Measurements from ENCODE around the gene SRPK2.

Gene SRPK2

DNA sequence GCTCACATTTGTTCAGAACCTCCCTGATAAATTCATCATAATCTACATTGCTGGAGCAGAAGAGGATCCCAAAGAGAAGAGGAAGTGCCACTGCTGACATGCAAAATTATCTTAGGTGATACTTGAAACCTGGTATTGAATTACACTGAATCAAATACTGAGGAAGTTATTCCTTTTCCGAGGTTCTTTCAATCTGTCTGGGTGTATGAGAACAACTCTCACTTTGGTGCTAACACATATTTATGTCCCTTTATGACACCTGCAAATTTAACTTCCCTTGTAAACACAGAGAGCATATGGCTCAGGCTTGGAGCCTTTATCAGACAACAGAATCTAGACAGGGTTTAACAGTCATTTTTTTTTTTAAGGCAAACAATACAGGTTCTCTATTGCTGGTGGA lies 131.4 kb downstream of the SRPK2 start:
- H3K4me3 ChIP-seq (replicated peaks; ENCODE audit: low read depth, low read length), result no peak overlapping the region
- DNase-seq (ENCODE audit: extremely low read depth, low read depth), result no peak
- TF ChIP-seq, protein P1, sequence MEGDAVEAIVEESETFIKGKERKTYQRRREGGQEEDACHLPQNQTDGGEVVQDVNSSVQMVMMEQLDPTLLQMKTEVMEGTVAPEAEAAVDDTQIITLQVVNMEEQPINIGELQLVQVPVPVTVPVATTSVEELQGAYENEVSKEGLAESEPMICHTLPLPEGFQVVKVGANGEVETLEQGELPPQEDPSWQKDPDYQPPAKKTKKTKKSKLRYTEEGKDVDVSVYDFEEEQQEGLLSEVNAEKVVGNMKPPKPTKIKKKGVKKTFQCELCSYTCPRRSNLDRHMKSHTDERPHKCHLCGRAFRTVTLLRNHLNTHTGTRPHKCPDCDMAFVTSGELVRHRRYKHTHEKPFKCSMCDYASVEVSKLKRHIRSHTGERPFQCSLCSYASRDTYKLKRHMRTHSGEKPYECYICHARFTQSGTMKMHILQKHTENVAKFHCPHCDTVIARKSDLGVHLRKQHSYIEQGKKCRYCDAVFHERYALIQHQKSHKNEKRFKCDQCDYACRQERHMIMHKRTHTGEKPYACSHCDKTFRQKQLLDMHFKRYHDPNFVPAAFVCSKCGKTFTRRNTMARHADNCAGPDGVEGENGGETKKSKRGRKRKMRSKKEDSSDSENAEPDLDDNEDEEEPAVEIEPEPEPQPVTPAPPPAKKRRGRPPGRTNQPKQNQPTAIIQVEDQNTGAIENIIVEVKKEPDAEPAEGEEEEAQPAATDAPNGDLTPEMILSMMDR (IDR thresholded peaks at IDR 0.05; ENCODE audit: low read depth, low read length, missing control alignments), result no peak

GRCh38 chr7:105256761-105257231 lies 131.9 kb downstream of the SRPK2 start:
- no peak for DNase-seq (ENCODE audit: extremely low read depth, low read depth)
- TF ChIP-seq, protein P1 (IDR thresholded peaks at IDR 0.05; ENCODE audit: low read depth, low read length, missing control alignments), result no peak
- H3K4me3 ChIP-seq (replicated peaks; ENCODE audit: low read depth, low read length), result no peak overlapping the region

DNA sequence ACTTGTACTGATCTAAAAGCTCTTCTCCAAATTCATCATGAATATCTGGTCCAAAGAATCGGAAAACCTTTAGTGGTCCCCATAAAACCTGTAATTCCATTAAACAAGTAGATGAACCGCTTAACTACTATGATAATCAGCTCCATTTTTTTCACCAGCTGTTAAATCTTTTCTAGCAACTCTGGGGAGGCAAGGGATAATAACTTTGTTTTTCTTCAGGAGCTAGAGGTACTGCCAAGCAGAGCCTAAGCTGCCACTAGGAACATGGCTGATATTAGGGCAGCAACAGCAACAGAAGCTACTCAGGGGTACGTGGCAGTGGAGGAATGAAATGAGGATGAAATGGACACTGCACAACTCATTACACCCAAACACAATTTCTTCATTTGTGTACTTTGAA lies 138.0 kb downstream of the SRPK2 start:
- TF ChIP-seq, protein P1 (IDR thresholded peaks at IDR 0.05; ENCODE audit: low read depth, low read length, missing control alignments), result no peak
- no peak for DNase-seq (ENCODE audit: extremely low read depth, low read depth)
- H3K4me3 ChIP-seq (replicated peaks; ENCODE audit: low read depth, low read length), result no peak overlapping the region

DNA sequence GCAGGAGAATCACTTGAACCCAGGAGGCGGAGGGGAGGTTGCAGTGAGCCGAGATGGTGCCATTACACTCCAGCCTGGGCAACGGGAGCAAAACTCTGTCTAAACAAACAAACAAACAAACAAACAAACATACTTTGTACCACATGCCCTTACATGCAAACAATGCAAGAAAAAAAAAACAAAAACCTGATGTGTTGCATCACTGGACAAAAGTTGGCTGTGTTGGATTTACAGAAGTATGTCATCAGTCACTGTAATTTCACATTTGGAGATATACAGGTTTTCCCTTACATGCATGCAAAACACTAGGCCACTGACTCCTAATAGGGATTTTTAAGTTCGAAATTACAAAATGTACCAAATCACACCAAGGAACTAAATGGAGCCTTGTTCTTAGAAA lies 138.5 kb downstream of the SRPK2 start:
- DNase-seq (ENCODE audit: extremely low read depth, low read depth), result no peak
- TF ChIP-seq, protein P1 (IDR thresholded peaks at IDR 0.05; ENCODE audit: low read depth, low read length, missing control alignments), result no peak
- H3K4me3 ChIP-seq (replicated peaks; ENCODE audit: low read depth, low read length), result no peak overlapping the region

GRCh38 chr7:105249216-105249615 lies 139.5 kb downstream of the SRPK2 start:
- DNase-seq (ENCODE audit: extremely low read depth, low read depth), result no peak
- TF ChIP-seq, protein P1 (IDR thresholded peaks at IDR 0.05; ENCODE audit: low read depth, low read length, missing control alignments), result no peak
- no peak overlapping the region for H3K4me3 ChIP-seq (replicated peaks; ENCODE audit: low read depth, low read length)

DNA sequence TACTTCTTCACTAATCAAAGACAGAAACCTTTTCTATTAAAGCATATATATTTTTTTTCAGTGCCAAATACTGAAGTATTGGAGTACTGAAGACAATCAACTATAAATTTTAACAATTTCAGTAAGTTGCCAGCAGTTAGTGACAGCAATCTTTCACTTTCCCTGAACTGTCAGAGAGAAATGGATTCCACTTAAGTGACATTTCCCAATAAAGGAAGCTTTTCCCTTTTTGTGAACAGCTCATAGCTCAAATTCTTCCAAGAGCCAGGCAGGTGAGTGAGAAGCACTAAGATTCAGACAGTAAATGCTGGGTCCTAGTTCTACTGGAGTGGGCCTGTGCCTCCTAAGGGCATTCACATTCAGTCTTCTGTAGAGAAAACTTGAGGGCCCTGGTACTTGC lies 142.0 kb downstream of the SRPK2 start:
- no peak for DNase-seq (ENCODE audit: extremely low read depth, low read depth)
- TF ChIP-seq, protein P1 (IDR thresholded peaks at IDR 0.05; ENCODE audit: low read depth, low read length, missing control alignments), result no peak
- H3K4me3 ChIP-seq (replicated peaks; ENCODE audit: low read depth, low read length), result no peak overlapping the region

DNA sequence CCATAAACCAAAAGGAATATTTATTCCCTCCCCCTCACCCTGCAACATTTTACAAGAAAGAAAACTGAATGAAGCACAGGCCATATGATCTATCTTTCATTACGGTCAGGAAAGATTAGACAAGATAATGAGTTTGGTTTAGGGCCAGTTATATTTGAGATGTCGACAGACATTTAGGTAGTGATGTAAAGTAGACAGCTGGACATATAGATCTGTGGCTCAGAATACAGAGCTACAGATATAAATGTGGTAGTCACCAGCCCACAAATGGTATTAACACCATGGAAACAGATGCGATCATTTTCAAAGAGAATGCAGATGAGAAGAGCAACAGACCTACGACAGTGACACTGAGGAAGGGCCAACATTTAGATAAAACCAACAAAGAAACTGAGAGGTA lies 142.5 kb downstream of the SRPK2 start:
- TF ChIP-seq, protein P1 (IDR thresholded peaks at IDR 0.05; ENCODE audit: low read depth, low read length, missing control alignments), result no peak
- no peak overlapping the region for H3K4me3 ChIP-seq (replicated peaks; ENCODE audit: low read depth, low read length)
- no peak for DNase-seq (ENCODE audit: extremely low read depth, low read depth)

All from HFF-Myc (cell line).